Esophagus (tissue), 2 donors: ENCODE measurements around the gene CHD6. TPM values are rescaled to one million over a fixed set of nuclear protein-coding genes. Genes with fewer than 3 reads are reported as not detected.

Experiments
- H3K27ac ChIP-seq, 2 donors: one replicate each; pipeline ENCODE4 v1.5.1; 2013; ENCODE audit warnings: low read depth in 2 of 2, mild to moderate bottlenecking in 2 of 2, inconsistent platforms in 1 of 2, low read length in 1 of 2, moderate library complexity in 1 of 2
- H3K27me3 ChIP-seq, 2 donors: one replicate each; pipeline ENCODE4 v1.6.1; 2013; ENCODE audit warnings: low read length in 2 of 2, control low read depth in 1 of 2, mild to moderate bottlenecking in 1 of 2; ENCODE audit not compliant: insufficient read depth in 2 of 2, control insufficient read depth in 1 of 2
- H3K36me3 ChIP-seq, 2 donors: one replicate each; pipeline ENCODE4 v1.6.1; 2013; ENCODE audit warnings: low read length in 1 of 2; ENCODE audit not compliant: control insufficient read depth in 2 of 2, insufficient read depth in 2 of 2
- H3K4me1 ChIP-seq, 2 donors: one replicate each; pipeline ENCODE4 v1.6.1; 2013; ENCODE audit warnings: low read length in 1 of 2; ENCODE audit not compliant: control insufficient read depth in 2 of 2, insufficient read depth in 2 of 2
- H3K4me3 ChIP-seq, 2 donors: one replicate each; pipeline ENCODE4 v1.5.1; 2013; ENCODE audit warnings: low read length in 2 of 2, mild to moderate bottlenecking in 2 of 2, low read depth in 1 of 2, moderate library complexity in 1 of 2
- H3K9me3 ChIP-seq, 2 donors: one replicate each; pipeline ENCODE4 v1.6.1; 2013; ENCODE audit warnings: mild to moderate bottlenecking in 2 of 2, low read depth in 1 of 2, low read length in 1 of 2, moderate library complexity in 1 of 2; ENCODE audit not compliant: control insufficient read depth in 2 of 2, insufficient read depth in 1 of 2
- WGBS, 2 donors: extraction: QIAGEN DNeasy Blood & Tissue Kit; methylation state at CpG; one replicate each; pipeline ENCODE4 v1.1.7; 2013; 5-methylcytosine and 5-hydroxymethylcytosine counted together
- polyA plus RNA-seq, 2 donors: library from polyadenylated mRNA; stranded (reverse); fragments of 200-250 nt; gene quantifications; one replicate each; pipeline ENCODE4 v1.2.3, GENCODE V29; 2013
- donor health status: healthy with polysubstance abuse.
- donor health status: Bipolar disorder and iron deficiency.

The CHD6 gene
- polyA plus RNA-seq, 2 donors: 4.4 to 9.2 TPM

DNA sequence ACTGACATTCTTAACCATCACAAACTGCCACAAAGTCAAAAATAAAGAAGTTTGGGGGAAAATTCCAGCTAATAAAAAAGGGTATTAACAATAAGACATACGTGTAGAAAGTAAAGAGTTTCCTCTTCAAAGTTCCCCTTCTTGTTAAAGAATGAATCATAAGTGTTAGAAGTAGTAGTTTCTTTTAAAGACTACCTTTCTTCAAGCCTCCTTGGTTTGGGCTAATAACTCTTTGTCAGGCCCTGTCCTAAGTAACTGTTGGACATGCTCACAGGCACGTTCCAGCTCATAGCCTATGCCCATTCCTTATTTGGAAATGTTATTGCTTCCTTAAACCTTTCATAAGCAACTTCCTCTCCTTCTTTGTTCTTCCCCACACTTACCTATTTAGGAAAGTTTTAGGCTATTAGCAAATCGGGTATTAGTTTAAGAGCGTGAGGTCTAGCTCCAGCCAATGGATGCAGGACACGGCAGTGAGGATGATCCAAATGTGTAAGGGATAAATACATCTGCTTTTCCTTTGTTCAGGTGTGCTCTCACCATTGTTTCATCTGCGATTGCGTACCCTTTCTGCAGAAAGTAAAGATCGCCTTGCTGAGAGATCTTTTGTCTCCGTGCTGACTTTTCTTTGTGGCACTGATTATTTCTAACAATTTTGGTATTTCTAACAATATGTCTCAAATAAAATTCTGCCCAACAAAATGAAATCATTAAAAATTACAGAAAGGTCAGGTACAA is 64.9 kb downstream of the CHD6 start:
- Histone ChIP-seq H3K36me3 (no peaks in the 10 kb centered on the region), H3K27ac (peak overlapping the region; percentile 58 to 76), H3K27me3 (no peaks in the 10 kb centered on the region), H3K4me1 (peaks cover 0 to 4% of the 10 kb centered on the region in 2 donors), H3K9me3 (no peaks in the 10 kb centered on the region), H3K4me3 (no peak overlapping the region)
- 81 to 87% methylated on average over 9 of the region's 9 CpGs for WGBS, 2 donors

DNA sequence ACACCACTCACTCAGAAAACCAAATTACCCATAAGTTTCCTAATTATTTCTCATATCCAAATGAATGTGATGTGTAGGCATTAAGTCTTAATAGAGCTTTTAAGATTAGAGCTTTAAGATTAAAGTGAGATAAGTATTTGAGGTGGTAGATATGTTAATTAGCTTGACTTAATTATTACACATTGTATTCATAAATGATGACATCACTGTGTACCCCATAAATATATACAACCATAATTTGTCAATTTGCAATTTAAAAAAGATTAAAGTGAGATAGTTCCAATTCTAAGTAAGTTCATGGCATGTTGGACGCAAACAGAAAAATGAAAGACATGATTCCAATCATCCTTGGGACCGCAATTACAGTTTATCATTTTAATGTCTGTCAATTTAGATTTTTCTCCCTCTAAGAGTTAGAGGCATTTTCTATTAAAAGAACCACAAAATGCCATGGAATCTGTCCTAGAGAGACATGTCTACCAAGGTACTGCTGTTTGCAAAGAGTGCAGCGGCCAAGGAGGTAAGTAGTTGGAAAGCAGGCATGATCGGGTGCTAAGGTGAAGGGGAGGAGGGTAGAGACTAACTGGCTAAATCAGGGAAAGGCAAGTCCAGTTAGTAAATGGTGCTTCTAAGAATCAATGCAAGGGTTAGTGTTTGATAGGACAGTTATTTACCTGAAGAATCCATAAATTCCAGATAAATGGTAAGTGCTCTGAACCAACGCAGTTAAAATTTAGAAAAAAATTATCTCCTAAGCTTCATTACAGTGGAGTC is 65.7 kb downstream of the CHD6 start:
- no peaks in the 10 kb centered on the region for H3K36me3 ChIP-seq
- H3K27ac ChIP-seq: peak overlapping the region; percentile 22 to 34
- no peaks in the 10 kb centered on the region for H3K27me3 ChIP-seq
- peaks cover 0 to 4% of the 10 kb centered on the region in 2 donors for H3K4me1 ChIP-seq
- no peak overlapping the region for H3K4me3 ChIP-seq
- WGBS, 2 donors: 94 to 98% methylated on average over 5 of the region's 5 CpGs
- H3K9me3 ChIP-seq: no peaks in the 10 kb centered on the region

DNA sequence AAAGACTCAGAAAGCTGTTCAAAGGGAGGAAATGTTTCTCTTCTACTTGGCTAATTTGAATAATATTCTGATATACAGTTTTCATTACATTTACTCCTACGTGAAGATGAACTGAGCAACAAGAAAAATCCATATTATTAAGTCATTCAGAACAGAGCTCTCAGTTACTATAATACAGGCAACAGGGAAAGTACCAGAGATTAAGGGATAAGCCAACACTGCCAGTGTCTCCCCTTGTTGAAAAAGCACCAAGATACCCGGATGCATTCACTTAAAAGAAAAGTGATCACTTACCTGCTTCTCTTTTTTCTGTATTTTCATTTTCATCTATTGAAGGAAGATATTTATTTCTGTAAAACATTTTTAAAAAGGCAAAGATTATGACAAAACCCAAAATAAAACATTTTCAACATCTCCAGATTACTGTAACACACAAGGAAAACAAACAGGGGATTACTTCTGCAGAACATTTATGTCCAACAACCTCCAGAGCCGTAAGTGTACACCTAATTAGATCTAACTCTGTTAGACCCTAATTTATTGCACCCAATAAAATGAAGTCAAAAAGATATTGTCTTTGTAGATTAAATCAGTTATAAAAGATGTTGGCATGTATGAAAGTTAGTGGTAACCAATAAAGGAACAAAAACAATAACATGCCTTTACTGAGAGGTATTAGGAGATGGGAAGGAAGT is 67.0 kb downstream of the CHD6 start:
- Histone ChIP-seq H3K9me3 (no peaks in the 10 kb centered on the region), H3K4me3 (no peak overlapping the region), H3K36me3 (peaks cover 0 to 3% of the 10 kb centered on the region in 2 donors), H3K27ac (no peak overlapping the region), H3K4me1 (peaks cover 0 to 4% of the 10 kb centered on the region in 2 donors), H3K27me3 (no peaks in the 10 kb centered on the region)
- WGBS, 2 donors: 61 to 68% methylated on average over 3 of the region's 3 CpGs

DNA sequence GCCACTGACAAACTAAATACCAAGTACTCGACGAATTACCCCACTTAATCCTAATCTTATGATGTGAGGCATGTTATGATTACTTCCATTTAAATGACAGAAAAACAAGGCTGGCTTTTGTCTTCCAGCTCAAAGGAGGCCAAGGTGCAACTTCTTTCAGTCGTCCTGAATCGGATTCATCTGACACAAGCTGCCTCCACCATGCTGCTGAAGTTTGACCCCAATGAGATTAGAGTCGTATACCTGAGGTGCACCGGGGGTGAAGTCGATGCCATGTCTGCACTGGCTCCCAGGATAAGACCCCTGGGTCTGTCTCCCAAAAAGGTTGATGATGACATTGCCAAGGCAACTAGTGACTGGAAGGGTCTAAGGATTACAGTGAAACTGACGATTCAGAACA is 71.0 kb downstream of the CHD6 start:
- Histone ChIP-seq H3K9me3 (no peaks in the 10 kb centered on the region), H3K36me3 (peaks cover 0 to 3% of the 10 kb centered on the region in 2 donors), H3K4me1 (no peaks in the 10 kb centered on the region), H3K4me3 (no peak overlapping the region), H3K27me3 (no peaks in the 10 kb centered on the region), H3K27ac (no peak overlapping the region)
- WGBS, 2 donors: 82 to 92% methylated on average over 8 of the region's 8 CpGs

DNA sequence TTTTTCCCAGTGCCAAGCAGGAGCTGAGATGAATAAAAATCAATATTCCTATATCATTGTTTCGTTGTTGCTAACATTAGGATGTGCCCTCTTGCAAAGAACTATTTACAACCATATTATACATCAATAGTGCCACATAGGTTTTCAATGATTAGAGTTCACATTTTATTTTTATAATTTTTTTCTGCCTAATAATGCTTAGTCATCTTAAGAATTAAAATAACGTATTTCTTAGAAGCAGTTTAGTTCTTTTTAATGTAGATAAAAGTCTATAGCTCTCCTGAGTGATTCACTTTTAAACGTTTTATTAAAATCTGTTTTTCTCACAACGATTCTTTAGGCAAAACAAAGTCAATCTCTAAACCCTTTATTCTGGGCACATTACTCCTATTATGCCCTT is 71.6 kb downstream of the CHD6 start:
- WGBS, 2 donors: 92% methylated on average over 4 of the region's 4 CpGs
- H3K36me3 ChIP-seq: peaks cover 0 to 3% of the 10 kb centered on the region in 2 donors
- H3K27me3 ChIP-seq: no peaks in the 10 kb centered on the region
- H3K27ac ChIP-seq: no peak overlapping the region
- no peaks in the 10 kb centered on the region for H3K9me3 ChIP-seq
- no peak overlapping the region for H3K4me3 ChIP-seq
- H3K4me1 ChIP-seq: no peaks in the 10 kb centered on the region

DNA sequence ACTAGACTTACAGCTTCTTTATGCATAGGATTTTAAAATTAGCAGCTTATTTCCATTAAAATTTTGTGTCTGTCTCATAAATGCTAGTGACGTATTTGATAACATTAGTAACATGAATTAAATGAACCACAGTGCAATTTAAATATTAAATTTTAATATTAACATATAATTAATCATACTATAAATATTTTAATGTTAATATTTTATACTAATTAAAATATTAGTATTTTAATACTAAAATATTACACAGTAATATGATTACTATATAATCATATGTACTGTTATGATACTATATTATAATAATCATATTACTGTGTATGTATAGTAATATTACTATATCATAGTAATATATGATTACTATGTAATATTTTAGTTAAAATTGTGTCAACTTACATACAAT is 73.7 kb downstream of the CHD6 start:
- peaks cover 0 to 3% of the 10 kb centered on the region in 2 donors for H3K36me3 ChIP-seq
- H3K4me1 ChIP-seq: no peaks in the 10 kb centered on the region
- no peak overlapping the region for H3K4me3 ChIP-seq
- H3K9me3 ChIP-seq: no peaks in the 10 kb centered on the region
- no peaks in the 10 kb centered on the region for H3K27me3 ChIP-seq
- WGBS, 2 donors: 96 to 100% methylated on average over 1 of the region's 1 CpG
- no peak overlapping the region for H3K27ac ChIP-seq

DNA sequence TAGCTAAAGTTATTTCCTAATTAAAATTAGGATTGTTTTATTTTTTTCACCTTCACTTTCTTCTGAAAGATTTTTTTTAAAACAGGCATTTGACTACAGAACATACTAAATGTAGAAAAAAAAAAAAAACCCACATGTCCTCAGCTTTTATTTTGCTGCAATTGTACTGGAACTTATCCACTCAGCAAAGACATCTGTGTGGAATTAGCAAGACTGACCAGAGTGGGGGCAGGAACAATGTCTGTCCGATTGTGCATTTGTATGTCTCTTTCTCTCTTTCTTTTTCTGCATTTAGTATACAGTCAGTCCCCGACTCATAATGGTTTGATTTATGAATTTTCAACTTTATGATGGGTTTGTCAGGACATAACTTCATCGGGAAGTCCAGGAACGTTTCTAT is 77.3 kb downstream of the CHD6 start:
- no peak overlapping the region for H3K4me3 ChIP-seq
- peaks cover 0 to 2% of the 10 kb centered on the region in 2 donors for H3K9me3 ChIP-seq
- no peak overlapping the region for H3K27ac ChIP-seq
- peaks cover 0 to 6% of the 10 kb centered on the region in 2 donors for H3K36me3 ChIP-seq
- no peaks in the 10 kb centered on the region for H3K4me1 ChIP-seq
- H3K27me3 ChIP-seq: no peaks in the 10 kb centered on the region
- 63 to 69% methylated on average over 4 of the region's 4 CpGs for WGBS, 2 donors

DNA sequence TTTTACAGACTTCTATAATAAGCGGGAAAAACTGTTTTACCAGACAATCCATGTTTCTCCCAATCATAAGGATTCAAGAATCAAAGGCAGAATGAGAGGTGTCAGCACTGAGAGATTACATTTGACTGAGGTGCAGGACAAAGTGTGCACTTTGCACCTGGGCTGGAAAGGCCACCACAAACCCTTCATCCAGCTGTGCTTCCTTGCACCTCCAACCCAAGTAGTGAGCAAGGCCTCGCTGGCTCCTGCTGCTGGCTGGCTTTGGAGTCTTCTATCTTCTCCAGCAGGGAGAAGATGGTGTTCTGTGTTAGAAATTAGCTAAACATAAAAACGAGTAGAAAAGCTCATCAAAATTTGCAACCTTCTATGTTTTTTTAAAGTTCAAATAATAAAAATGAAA is 77.7 kb downstream of the CHD6 start:
- no peaks in the 10 kb centered on the region for H3K4me1 ChIP-seq
- 73 to 77% methylated on average over 3 of the region's 3 CpGs for WGBS, 2 donors
- no peaks in the 10 kb centered on the region for H3K27me3 ChIP-seq
- no peak overlapping the region for H3K4me3 ChIP-seq
- no peak overlapping the region for H3K27ac ChIP-seq
- peaks cover 0 to 6% of the 10 kb centered on the region in 2 donors for H3K36me3 ChIP-seq
- H3K9me3 ChIP-seq: peaks cover 0 to 2% of the 10 kb centered on the region in 2 donors

DNA sequence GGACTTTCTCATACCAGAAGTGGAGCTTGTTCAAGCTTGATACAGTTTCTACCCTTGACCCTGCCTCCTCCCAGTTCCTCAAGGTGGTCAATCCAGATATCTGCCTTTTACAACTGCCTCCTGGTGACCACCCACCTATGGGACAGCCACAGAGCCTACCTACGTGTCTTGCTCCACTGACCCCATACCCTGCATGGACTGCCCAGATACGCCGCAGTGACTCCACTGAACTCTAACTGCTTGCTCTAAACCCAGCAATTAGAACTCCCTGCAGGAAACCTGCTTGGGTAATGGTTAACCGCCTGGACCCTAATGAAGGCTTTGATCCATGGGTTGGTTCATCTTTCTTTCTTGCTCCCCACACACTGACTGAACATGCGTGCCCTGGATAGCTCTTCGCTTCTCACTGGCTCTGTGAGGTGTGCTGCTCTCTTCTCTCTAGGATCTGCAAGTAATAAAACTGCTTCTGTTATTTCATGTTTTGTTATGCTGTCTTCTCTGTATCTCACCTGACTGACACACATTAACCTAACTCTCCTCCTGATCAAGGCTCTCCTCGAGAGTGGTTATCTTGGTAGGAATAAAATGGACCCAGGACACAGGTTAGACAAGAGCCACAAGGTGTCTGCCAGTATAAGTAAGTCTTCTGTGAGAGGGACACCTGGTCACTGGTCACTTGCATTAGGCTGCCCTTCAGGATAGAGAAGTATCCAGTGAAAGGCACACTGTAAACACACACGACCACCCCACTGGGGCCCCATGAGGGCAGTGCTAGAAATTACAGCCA is 79.2 kb downstream of the CHD6 start:
- Histone ChIP-seq H3K9me3 (peaks cover 0 to 2% of the 10 kb centered on the region in 2 donors), H3K36me3 (peaks cover 0 to 6% of the 10 kb centered on the region in 2 donors), H3K4me3 (no peak overlapping the region), H3K4me1 (no peaks in the 10 kb centered on the region), H3K27me3 (no peaks in the 10 kb centered on the region), H3K27ac (no peak overlapping the region)
- 83 to 92% methylated on average over 8 of the region's 8 CpGs for WGBS, 2 donors
